ENCODE results near the gene CAMK2B. TPM values are rescaled to one million over a fixed set of nuclear protein-coding genes. Genes with fewer than 3 reads are reported as not detected.
A peak's percentile ranks its signal among the peaks of the same experiment; 100 is the strongest.

CAMK2B gene
- polyA plus RNA-seq, 3 donors, result 0.13 TPM; not detected in 2

- H4K20me1 ChIP-seq (ENCODE audit: insufficient read depth, low read length), result no peaks in the 10 kb centered on the region
- Mint-ChIP-seq H3K27me3 (ENCODE audit: low read depth in 3 of 3) (peaks cover 0 to 4% (median 3%) of the 10 kb centered on the region in 3 donors), H3K9me3 (peaks cover 0 to 1% (median 0%) of the 10 kb centered on the region in 7 donors), H3K4me3 (no peak overlapping the region), H3K27ac (peak overlapping the region in 1 of 7 donors; percentile 50), H3K36me3 (no peaks in the 10 kb centered on the region), H3K4me1 (no peaks in the 10 kb centered on the region)
- no peaks in the 10 kb centered on the region for H3K4me1 ChIP-seq (ENCODE audit: control insufficient read depth in 1 of 2, insufficient read depth in 2 of 2, low read length in 2 of 2)
- TF ChIP-seq CTCF (IDR thresholded peaks at IDR 0.05), result no peak
- H3K79me2 ChIP-seq (ENCODE audit: insufficient read depth, low read length), result no peaks in the 10 kb centered on the region
- no peak overlapping the region for H3K4me3 ChIP-seq (replicated peaks in 1 of 3; ENCODE audit: low read depth in 2 of 3, low read length in 3 of 3)
- intact Hi-C loops (cut with micrococcal nuclease), result no loop called here
- no peak overlapping the region for H3K4me2 ChIP-seq (replicated peaks; ENCODE audit: extremely low read depth, low read length, poor library complexity, severe bottlenecking)
- H3K9me3 ChIP-seq (replicated peaks in 1 of 2; ENCODE audit: control insufficient read depth in 1 of 2, insufficient read depth in 1 of 2, low read length in 2 of 2), result no peaks in the 10 kb centered on the region
- H3K27ac ChIP-seq (ENCODE audit: low read depth in 1 of 2, low read length in 2 of 2), result no peak overlapping the region
- DNase-seq, result no peak
- no peaks in the 10 kb centered on the region for H3K27me3 ChIP-seq (ENCODE audit: control insufficient read depth in 2 of 2, insufficient read depth in 2 of 2, low read length in 2 of 2)
- WGBS (ENCODE audit: insufficient coverage), result 91% methylated on average over 11 of the region's 11 CpGs
- H3K9ac ChIP-seq (ENCODE audit: insufficient read depth, low read length, poor library complexity, severe bottlenecking), result no peak overlapping the region
- H3K36me3 ChIP-seq (replicated peaks in 1 of 2; ENCODE audit: control insufficient read depth in 1 of 2, insufficient read depth in 2 of 2, low read length in 2 of 2), result no peaks in the 10 kb centered on the region
- H2AFZ ChIP-seq (ENCODE audit: insufficient read depth, low read depth, low read length, poor library complexity, severe bottlenecking), result no peak overlapping the region
Observed at GRCh38 chr7:44222776-44223261, 102.6 kb downstream of the CAMK2B start.

GRCh38 chr7:44222074-44222473 is 103.3 kb downstream of the CAMK2B start:
- WGBS (ENCODE audit: insufficient coverage), result 89% methylated on average over 8 of the region's 11 CpGs
- intact Hi-C loops (cut with micrococcal nuclease), result no loop called here
- H2AFZ ChIP-seq (ENCODE audit: insufficient read depth, low read depth, low read length, poor library complexity, severe bottlenecking), result no peak overlapping the region
- no peak overlapping the region for H3K4me3 ChIP-seq (replicated peaks in 1 of 3; ENCODE audit: low read depth in 2 of 3, low read length in 3 of 3)
- no peaks in the 10 kb centered on the region for H3K79me2 ChIP-seq (ENCODE audit: insufficient read depth, low read length)
- TF ChIP-seq CTCF (IDR thresholded peaks at IDR 0.05), result no peak
- H3K27me3 ChIP-seq (ENCODE audit: control insufficient read depth in 2 of 2, insufficient read depth in 2 of 2, low read length in 2 of 2), result no peaks in the 10 kb centered on the region
- no peaks in the 10 kb centered on the region for H4K20me1 ChIP-seq (ENCODE audit: insufficient read depth, low read length)
- Mint-ChIP-seq H3K4me1 (no peaks in the 10 kb centered on the region), H3K9me3 (peaks cover 0 to 1% (median 0%) of the 10 kb centered on the region in 7 donors), H3K27ac (no peak overlapping the region), H3K36me3 (no peaks in the 10 kb centered on the region), H3K4me3 (no peak overlapping the region), H3K27me3 (ENCODE audit: low read depth in 3 of 3) (peaks cover 0 to 4% (median 1%) of the 10 kb centered on the region in 3 donors)
- no peaks in the 10 kb centered on the region for H3K36me3 ChIP-seq (replicated peaks in 1 of 2; ENCODE audit: control insufficient read depth in 1 of 2, insufficient read depth in 2 of 2, low read length in 2 of 2)
- no peak overlapping the region for H3K4me2 ChIP-seq (replicated peaks; ENCODE audit: extremely low read depth, low read length, poor library complexity, severe bottlenecking)
- H3K9me3 ChIP-seq (replicated peaks in 1 of 2; ENCODE audit: control insufficient read depth in 1 of 2, insufficient read depth in 1 of 2, low read length in 2 of 2), result no peaks in the 10 kb centered on the region
- DNase-seq, result no peak
- H3K4me1 ChIP-seq (ENCODE audit: control insufficient read depth in 1 of 2, insufficient read depth in 2 of 2, low read length in 2 of 2), result no peaks in the 10 kb centered on the region
- no peak overlapping the region for H3K27ac ChIP-seq (ENCODE audit: low read depth in 1 of 2, low read length in 2 of 2)
- H3K9ac ChIP-seq (ENCODE audit: insufficient read depth, low read length, poor library complexity, severe bottlenecking), result no peak overlapping the region

All from CD14-positive monocyte (primary cell).